Activated CD8-positive, alpha-beta memory T cell treated with anti-CD3 and anti-CD28 coated beads, Interleukin-2, amount 10 ng/mL, durations not matched to agents 7 days and 5 days (primary cell): ENCODE measurements around the gene PBX3. TPM values are rescaled to one million over a fixed set of nuclear protein-coding genes. Genes with fewer than 3 reads are reported as not detected.

Experiments
- ATAC-seq: fragments of 150-1000 bp; cut with Tn5 transposase; one replicate; pipeline ENCODE4 v1.10.0; 2021; ENCODE audit warnings: moderate library complexity
- CTCF ChIA-PET: fragments of 350-600 bp; sonication (Branson Sonifier 250); formaldehyde crosslinking; loops from one replicate; lab custom pipeline; 2021; ENCODE audit warnings: antibody characterized with exemption; lab: Charles Lee
- DNase-seq: peaks from one replicate; pipeline ENCODE4 v3.0.0-alpha.2; 2020
- H3K27ac Mint-ChIP-seq: one replicate; pipeline ENCODE4 v1.8.0; 2021; ENCODE audit warnings: mild to moderate bottlenecking, mixed read lengths
- H3K27me3 Mint-ChIP-seq: one replicate; pipeline ENCODE4 v1.8.0; 2021; ENCODE audit warnings: mixed read lengths
- H3K36me3 Mint-ChIP-seq: one replicate; pipeline ENCODE4 v1.8.0; 2021; ENCODE audit warnings: mild to moderate bottlenecking, mixed read lengths
- H3K4me1 Mint-ChIP-seq: one replicate; pipeline ENCODE4 v1.8.0; 2021; ENCODE audit warnings: mixed read lengths
- H3K4me3 Mint-ChIP-seq: one replicate; pipeline ENCODE4 v1.8.0; 2021; ENCODE audit warnings: mild to moderate bottlenecking, moderate library complexity, mixed read lengths
- H3K9me3 Mint-ChIP-seq: one replicate; pipeline ENCODE4 v1.8.0; 2022; ENCODE audit warnings: low read depth, mixed read lengths
- total RNA-seq, 2 experiments: library from RNA; stranded (reverse); gene quantifications; one replicate each; pipeline ENCODE4 v1.2.3, GENCODE V29; 2021

PBX3 gene
- total RNA-seq, 2 experiments from 2014 or later = 20.2 to 20.7 TPM

GRCh38 chr9:125919565-125919964, 172.4 kb downstream of the PBX3 start:
- no peak overlapping the region for H3K27ac Mint-ChIP-seq

GRCh38 chr9:125920402-125920801, 173.2 kb downstream of the PBX3 start:
- Mint-ChIP-seq H3K4me1 (no peaks in the 10 kb centered on the region), H3K27ac (no peak overlapping the region), H3K36me3 (no peaks in the 10 kb centered on the region), H3K27me3 (no peaks in the 10 kb centered on the region), H3K9me3 (no peaks in the 10 kb centered on the region), H3K4me3 (no peak overlapping the region)
- ATAC-seq (no peak), DNase-seq (no peak)
- CTCF ChIA-PET = no interaction called here

More at GRCh38 chr9:125919565-125919964, 172.4 kb downstream of the PBX3 start:
- CTCF ChIA-PET = no interaction called here
- Mint-ChIP-seq H3K9me3 (no peaks in the 10 kb centered on the region), H3K4me1 (no peaks in the 10 kb centered on the region), H3K4me3 (no peak overlapping the region), H3K36me3 (no peaks in the 10 kb centered on the region), H3K27me3 (no peaks in the 10 kb centered on the region)
- ATAC-seq (no peak), DNase-seq (no peak)

DNA sequence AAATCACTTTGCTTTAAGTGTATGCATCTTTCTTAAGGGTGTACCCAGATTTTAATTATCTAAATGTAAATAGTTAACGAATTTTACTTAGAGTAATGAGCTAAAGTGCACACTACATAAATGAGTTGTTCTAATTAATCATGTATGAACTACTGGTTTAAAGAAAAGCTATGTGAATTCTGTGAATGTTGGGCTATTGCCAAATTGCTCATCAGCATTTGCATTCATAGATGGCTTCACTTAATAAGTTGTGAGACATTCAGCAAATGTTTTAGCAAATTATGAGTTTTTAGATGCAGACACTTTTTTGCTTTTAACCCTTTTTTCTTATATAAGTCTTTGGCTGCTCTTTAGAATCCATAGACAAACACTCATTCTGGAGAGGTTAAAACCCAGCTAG, 175.7 kb downstream of the PBX3 start:
- Mint-ChIP-seq H3K27me3 (no peaks in the 10 kb centered on the region), H3K27ac (no peak overlapping the region), H3K4me1 (no peaks in the 10 kb centered on the region), H3K4me3 (no peak overlapping the region), H3K9me3 (no peaks in the 10 kb centered on the region), H3K36me3 (no peaks in the 10 kb centered on the region)
- CTCF ChIA-PET = no interaction called here
- no peak for DNase-seq
- ATAC-seq = no peak

- DNase-seq (no peak), ATAC-seq (no peak)
- Mint-ChIP-seq H3K9me3 (no peaks in the 10 kb centered on the region), H3K27me3 (no peaks in the 10 kb centered on the region), H3K27ac (no peak overlapping the region), H3K36me3 (no peaks in the 10 kb centered on the region), H3K4me1 (no peaks in the 10 kb centered on the region), H3K4me3 (no peak overlapping the region)
- CTCF ChIA-PET = no interaction called here
Observed at GRCh38 chr9:125924351-125924750, 177.2 kb downstream of the PBX3 start.

GRCh38 chr9:125926936-125927335, 179.8 kb downstream of the PBX3 start:
- no peak for ATAC-seq
- H3K4me3 Mint-ChIP-seq = no peak overlapping the region
- no peaks in the 10 kb centered on the region for H3K4me1 Mint-ChIP-seq
- H3K27ac Mint-ChIP-seq = no peak overlapping the region
- H3K36me3 Mint-ChIP-seq = no peaks in the 10 kb centered on the region
- no peaks in the 10 kb centered on the region for H3K27me3 Mint-ChIP-seq
- no peaks in the 10 kb centered on the region for H3K9me3 Mint-ChIP-seq
- CTCF ChIA-PET = no interaction called here
- DNase-seq = no peak

GRCh38 chr9:125929846-125930245, 182.7 kb downstream of the PBX3 start:
- no peaks in the 10 kb centered on the region for H3K27me3 Mint-ChIP-seq
- H3K4me3 Mint-ChIP-seq = no peak overlapping the region
- H3K4me1 Mint-ChIP-seq = no peaks in the 10 kb centered on the region
- H3K9me3 Mint-ChIP-seq = no peaks in the 10 kb centered on the region
- DNase-seq (no peak), ATAC-seq (no peak)
- CTCF ChIA-PET = interaction anchor here (1.0 to 1.5 kb wide), 2 partner anchors 18 to 522 kb away, joined by 3 read pairs; no protein-coding TSS in a partner anchor
- H3K36me3 Mint-ChIP-seq = no peaks in the 10 kb centered on the region
- H3K27ac Mint-ChIP-seq = no peak overlapping the region

- ATAC-seq (no peak), DNase-seq (no peak)
- CTCF ChIA-PET = interaction anchor here (1.0 to 1.5 kb wide), 2 partner anchors 19 to 524 kb away, joined by 3 read pairs; no protein-coding TSS in a partner anchor
- Mint-ChIP-seq H3K27ac (no peak overlapping the region), H3K4me3 (no peak overlapping the region), H3K27me3 (no peaks in the 10 kb centered on the region), H3K36me3 (no peaks in the 10 kb centered on the region), H3K9me3 (no peaks in the 10 kb centered on the region), H3K4me1 (no peaks in the 10 kb centered on the region)
Observed at GRCh38 chr9:125931211-125931610, 184.0 kb downstream of the PBX3 start.

- Mint-ChIP-seq H3K4me3 (no peak overlapping the region), H3K27ac (no peak overlapping the region), H3K4me1 (no peaks in the 10 kb centered on the region), H3K27me3 (no peaks in the 10 kb centered on the region), H3K9me3 (no peaks in the 10 kb centered on the region), H3K36me3 (no peaks in the 10 kb centered on the region)
- ATAC-seq (no peak), DNase-seq (no peak)
- CTCF ChIA-PET = no interaction called here
Observed at GRCh38 chr9:125932012-125932411, 184.8 kb downstream of the PBX3 start.

- no peaks in the 10 kb centered on the region for H3K4me1 Mint-ChIP-seq
- H3K4me3 Mint-ChIP-seq = no peak overlapping the region
- no peak for DNase-seq
- no peaks in the 10 kb centered on the region for H3K9me3 Mint-ChIP-seq
- H3K27me3 Mint-ChIP-seq = no peaks in the 10 kb centered on the region
- CTCF ChIA-PET = interaction anchor here (0.5 kb wide), 1 partner anchor 35 kb away, joined by 3 read pairs; no protein-coding TSS in a partner anchor
- H3K36me3 Mint-ChIP-seq = no peaks in the 10 kb centered on the region
- no peak overlapping the region for H3K27ac Mint-ChIP-seq
- no peak for ATAC-seq
Observed at GRCh38 chr9:125932746-125933455, 185.7 kb downstream of the PBX3 start.

GRCh38 chr9:125942125-125942524, 195.0 kb downstream of the PBX3 start:
- ATAC-seq (no peak), DNase-seq (no peak)
- Mint-ChIP-seq H3K4me1 (no peaks in the 10 kb centered on the region), H3K9me3 (peaks cover 9% of the 10 kb centered on the region), H3K27me3 (no peaks in the 10 kb centered on the region), H3K27ac (no peak overlapping the region), H3K4me3 (no peak overlapping the region), H3K36me3 (peaks cover 15% of the 10 kb centered on the region)
- CTCF ChIA-PET = interaction anchor here (0.9 kb wide), 1 partner anchor 228 kb away, joined by 3 read pairs; no protein-coding TSS in a partner anchor

GRCh38 chr9:125943831-125944230, 196.7 kb downstream of the PBX3 start:
- no peak for ATAC-seq
- CTCF ChIA-PET = no interaction called here
- H3K36me3 Mint-ChIP-seq = peaks cover 14% of the 10 kb centered on the region
- no peaks in the 10 kb centered on the region for H3K4me1 Mint-ChIP-seq
- DNase-seq = no peak
- no peaks in the 10 kb centered on the region for H3K27me3 Mint-ChIP-seq
- H3K4me3 Mint-ChIP-seq = no peak overlapping the region
- peaks cover 9% of the 10 kb centered on the region for H3K9me3 Mint-ChIP-seq
- no peak overlapping the region for H3K27ac Mint-ChIP-seq

- Mint-ChIP-seq H3K9me3 (peaks cover 9% of the 10 kb centered on the region), H3K36me3 (peaks cover 7% of the 10 kb centered on the region), H3K27me3 (no peaks in the 10 kb centered on the region), H3K27ac (no peak overlapping the region), H3K4me1 (no peaks in the 10 kb centered on the region), H3K4me3 (no peak overlapping the region)
- CTCF ChIA-PET = no interaction called here
- ATAC-seq = no peak
- no peak for DNase-seq
Observed at GRCh38 chr9:125946397-125946796, 199.2 kb downstream of the PBX3 start.

DNA sequence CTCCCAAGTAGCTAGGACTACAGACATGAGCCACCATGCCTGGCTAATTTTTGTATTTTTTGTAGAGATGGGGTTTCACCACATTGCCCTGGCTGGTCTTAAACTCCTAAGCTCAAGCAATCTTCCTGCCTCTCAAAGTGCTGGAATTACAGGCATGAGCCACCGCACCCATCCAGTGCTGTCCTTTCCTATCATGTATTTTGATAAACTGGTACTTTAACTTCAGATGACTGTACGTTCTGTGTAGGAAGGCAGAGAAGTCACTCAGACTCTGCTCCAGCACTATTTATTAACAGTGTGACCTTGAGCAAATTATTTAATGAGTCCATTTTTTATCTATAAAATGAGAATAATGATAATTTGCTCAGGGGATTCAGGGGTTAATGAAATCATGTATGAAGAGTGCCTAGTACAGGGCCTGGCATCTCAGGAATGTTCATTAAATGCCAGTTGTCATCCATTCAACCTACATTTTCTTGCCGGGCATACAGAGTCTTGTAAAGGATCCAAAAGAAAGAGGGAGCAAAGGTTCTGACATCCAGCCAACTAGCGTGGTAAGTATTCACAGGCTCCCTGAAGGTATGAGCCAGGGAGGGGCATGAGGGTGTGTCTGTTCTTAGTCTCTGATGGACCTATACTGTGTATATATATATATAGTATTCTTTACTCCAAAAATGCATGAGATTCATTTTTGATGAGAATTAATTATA, 201.9 kb downstream of the PBX3 start:
- Mint-ChIP-seq H3K4me3 (no peak overlapping the region), H3K27me3 (no peaks in the 10 kb centered on the region), H3K4me1 (no peaks in the 10 kb centered on the region), H3K27ac (no peak overlapping the region), H3K36me3 (peaks cover 7% of the 10 kb centered on the region), H3K9me3 (peaks cover 9% of the 10 kb centered on the region)
- DNase-seq (no peak), ATAC-seq (no peak)
- CTCF ChIA-PET = no interaction called here
